Stomach smooth muscle (tissue), 2 donors: Measurements from ENCODE around the gene SYNM.

Source experiments
- H3K27ac ChIP-seq: one replicate; pipeline ENCODE4 v1.7.0; 2013; ENCODE audit warnings: mild to moderate bottlenecking, low read length, inconsistent platforms
- H3K27me3 ChIP-seq, 2 donors: one replicate each; pipeline ENCODE4 v1.7.0; 2013; ENCODE audit warnings: low read length in 2 of 2; ENCODE audit not compliant: insufficient read depth in 2 of 2, control insufficient read depth in 1 of 2
- H3K36me3 ChIP-seq, 2 donors: one replicate each; pipeline ENCODE4 v1.7.0; 2013; ENCODE audit warnings: low read length in 2 of 2; ENCODE audit not compliant: control insufficient read depth in 2 of 2, insufficient read depth in 2 of 2
- H3K4me1 ChIP-seq: one replicate; pipeline ENCODE4 v1.7.0; 2013; ENCODE audit warnings: low read length; ENCODE audit not compliant: control insufficient read depth, insufficient read depth
- H3K4me3 ChIP-seq, 2 donors: one replicate each; pipeline ENCODE4 v1.7.0; 2013; ENCODE audit warnings: low read length in 2 of 2
- H3K9ac ChIP-seq, 2 donors: one replicate each; pipeline ENCODE4 v1.7.0; 2013; ENCODE audit warnings: low read length in 2 of 2, mild to moderate bottlenecking in 1 of 2
- H3K9me3 ChIP-seq, 2 donors: one replicate each; pipeline ENCODE4 v1.7.0; 2013; ENCODE audit warnings: low read length in 2 of 2; ENCODE audit not compliant: control insufficient read depth in 2 of 2
- donor health status: healthy.
- donor health status: Pancreatic carcinoma.

The SYNM gene

DNA sequence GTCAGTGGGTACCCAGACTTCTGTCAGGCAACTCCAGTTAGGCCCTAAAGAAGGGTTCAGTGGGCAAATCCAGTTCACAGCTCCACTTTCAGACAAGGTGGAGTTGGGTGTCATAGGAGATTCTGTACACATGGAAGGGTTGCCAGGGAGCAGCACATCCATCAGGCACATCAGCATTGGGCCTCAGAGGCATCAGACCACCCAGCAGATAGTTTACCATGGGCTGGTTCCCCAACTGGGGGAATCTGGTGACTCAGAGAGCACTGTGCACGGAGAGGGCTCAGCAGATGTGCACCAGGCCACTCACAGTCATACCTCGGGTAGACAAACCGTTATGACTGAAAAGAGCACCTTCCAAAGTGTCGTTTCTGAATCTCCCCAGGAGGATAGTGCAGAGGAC is 27.2 kb downstream of the SYNM start:
- no peaks in the 10 kb centered on the region for H3K9me3 ChIP-seq
- peaks cover 67 to 80% of the 10 kb centered on the region in 2 donors for H3K36me3 ChIP-seq
- peaks cover 78% of the 10 kb centered on the region for H3K4me1 ChIP-seq
- H3K9ac ChIP-seq = peak overlapping the region; percentile 11 to 51
- peak overlapping the region; percentile 2 to 54 for H3K4me3 ChIP-seq
- peak overlapping the region; percentile 93 for H3K27ac ChIP-seq
- no peaks in the 10 kb centered on the region for H3K27me3 ChIP-seq

DNA sequence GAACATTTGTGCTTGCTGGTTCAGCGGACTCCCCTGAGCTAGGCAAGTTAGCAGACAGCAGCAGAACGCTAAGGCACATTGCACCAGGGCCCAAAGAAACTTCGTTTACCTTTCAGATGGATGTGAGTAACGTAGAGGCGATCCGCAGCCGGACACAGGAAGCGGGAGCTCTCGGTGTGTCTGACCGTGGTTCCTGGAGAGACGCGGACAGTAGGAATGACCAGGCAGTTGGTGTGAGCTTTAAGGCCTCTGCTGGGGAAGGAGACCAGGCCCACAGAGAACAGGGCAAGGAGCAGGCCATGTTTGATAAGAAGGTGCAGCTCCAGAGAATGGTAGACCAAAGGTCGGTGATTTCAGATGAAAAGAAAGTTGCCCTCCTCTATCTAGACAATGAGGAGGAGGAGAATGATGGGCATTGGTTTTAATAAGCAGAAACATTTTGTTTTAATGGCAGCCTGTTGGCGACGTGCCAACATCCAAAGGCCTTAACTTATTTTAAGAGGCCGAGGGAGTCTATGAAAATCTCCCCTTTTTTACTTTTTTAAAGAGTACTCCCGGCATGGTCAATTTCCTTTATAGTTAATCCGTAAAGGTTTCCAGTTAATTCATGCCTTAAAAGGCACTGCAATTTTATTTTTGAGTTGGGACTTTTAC is 27.9 kb downstream of the SYNM start:
- Histone ChIP-seq H3K9ac (peak overlapping the region; percentile 11 to 51), H3K27ac (peak overlapping the region; percentile 93), H3K27me3 (no peaks in the 10 kb centered on the region), H3K36me3 (peaks cover 68 to 79% of the 10 kb centered on the region in 2 donors), H3K9me3 (no peaks in the 10 kb centered on the region), H3K4me3 (peak overlapping the region; percentile 2 to 54), H3K4me1 (peaks cover 74% of the 10 kb centered on the region)

DNA sequence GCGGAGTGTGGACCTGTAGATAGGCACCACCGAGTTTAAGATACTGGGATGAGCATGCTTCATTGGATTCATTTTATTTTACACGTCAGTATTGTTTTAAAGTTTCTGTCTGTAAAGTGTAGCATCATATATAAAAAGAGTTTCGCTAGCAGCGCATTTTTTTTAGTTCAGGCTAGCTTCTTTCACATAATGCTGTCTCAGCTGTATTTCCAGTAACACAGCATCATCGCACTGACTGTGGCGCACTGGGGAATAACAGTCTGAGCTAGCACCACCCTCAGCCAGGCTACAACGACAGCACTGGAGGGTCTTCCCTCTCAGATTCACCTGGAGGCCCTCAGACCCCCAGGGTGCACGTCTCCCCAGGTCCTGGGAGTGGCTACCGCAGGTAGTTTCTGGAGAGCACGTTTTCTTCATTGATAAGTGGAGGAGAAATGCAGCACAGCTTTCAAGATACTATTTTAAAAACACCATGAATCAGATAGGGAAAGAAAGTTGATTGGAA is 29.5 kb downstream of the SYNM start:
- Histone ChIP-seq H3K4me1 (peaks cover 70% of the 10 kb centered on the region), H3K9me3 (no peaks in the 10 kb centered on the region), H3K27me3 (no peaks in the 10 kb centered on the region), H3K27ac (peak overlapping the region; percentile 93), H3K4me3 (no peak overlapping the region), H3K9ac (peak overlapping the region in 1 of 2 donors; percentile 13), H3K36me3 (peaks cover 61 to 65% of the 10 kb centered on the region in 2 donors)

DNA sequence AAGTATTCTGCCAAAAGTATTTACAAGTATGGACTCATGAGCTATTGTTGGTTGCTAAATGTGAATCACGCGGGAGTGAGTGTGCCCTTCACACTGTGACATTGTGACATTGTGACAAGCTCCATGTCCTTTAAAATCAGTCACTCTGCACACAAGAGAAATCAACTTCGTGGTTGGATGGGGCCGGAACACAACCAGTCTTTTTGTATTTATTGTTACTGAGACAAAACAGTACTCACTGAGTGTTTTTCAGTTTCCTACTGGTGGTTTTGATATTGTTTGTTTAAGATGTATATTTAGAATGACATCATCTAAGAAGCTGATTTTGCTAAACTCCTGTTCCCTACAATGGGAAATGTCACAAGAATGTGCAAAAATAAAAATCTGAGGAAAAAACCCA is 30.3 kb downstream of the SYNM start:
- Histone ChIP-seq H3K4me1 (peaks cover 63% of the 10 kb centered on the region), H3K4me3 (no peak overlapping the region), H3K27ac (peak overlapping the region; percentile 50), H3K27me3 (no peaks in the 10 kb centered on the region), H3K36me3 (peaks cover 53 to 57% of the 10 kb centered on the region in 2 donors), H3K9me3 (no peaks in the 10 kb centered on the region), H3K9ac (peak overlapping the region in 1 of 2 donors; percentile 13)

DNA sequence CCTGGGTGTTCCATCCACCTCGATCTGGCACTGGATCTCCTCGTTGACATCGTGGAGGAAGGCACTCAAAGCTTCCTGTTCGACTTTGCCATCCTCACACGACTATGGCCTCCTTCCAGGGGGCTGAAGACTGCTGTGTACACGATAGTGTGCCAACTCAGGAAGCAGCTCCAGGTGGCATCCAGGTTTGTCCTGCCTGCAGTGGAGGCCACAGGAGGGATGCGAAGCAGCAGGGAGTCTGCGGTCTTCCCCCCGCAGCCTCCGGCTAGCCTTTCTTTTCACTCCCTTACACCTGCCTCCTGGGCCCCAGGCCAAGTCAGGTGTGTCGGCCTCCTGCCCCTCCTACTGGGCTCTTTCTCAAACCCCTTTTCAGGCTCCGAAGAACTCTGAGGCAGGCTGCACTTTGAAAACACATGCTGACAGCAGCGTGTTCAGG is 32.2 kb downstream of the SYNM start:
- Histone ChIP-seq H3K4me1 (peaks cover 49% of the 10 kb centered on the region), H3K27ac (peak overlapping the region; percentile 60), H3K36me3 (peaks cover 36 to 38% of the 10 kb centered on the region in 2 donors), H3K9ac (no peak overlapping the region), H3K27me3 (no peaks in the 10 kb centered on the region), H3K4me3 (no peak overlapping the region), H3K9me3 (no peaks in the 10 kb centered on the region)

DNA sequence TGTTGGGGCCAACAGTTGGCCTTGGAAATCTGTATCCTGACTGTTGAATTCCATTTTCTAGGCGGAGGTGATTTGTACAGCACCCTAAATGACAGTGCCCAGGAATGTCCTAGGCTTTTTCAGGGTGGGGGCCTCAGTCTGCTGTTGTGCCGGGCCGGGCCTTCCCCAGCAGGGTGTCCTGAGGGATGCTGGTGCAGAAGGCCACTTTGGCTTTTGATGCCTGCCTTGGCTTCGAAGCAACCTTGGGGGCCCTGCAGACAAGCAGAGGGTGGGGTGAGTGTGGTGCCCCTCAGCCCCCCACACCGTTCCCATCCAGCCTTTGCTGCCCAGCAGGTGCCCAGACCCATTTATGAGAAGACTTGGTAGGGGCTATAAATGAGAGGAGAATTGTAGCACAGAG is 33.0 kb downstream of the SYNM start:
- no peaks in the 10 kb centered on the region for H3K9me3 ChIP-seq
- H3K27me3 ChIP-seq = no peaks in the 10 kb centered on the region
- H3K4me3 ChIP-seq = no peak overlapping the region
- H3K36me3 ChIP-seq = peaks cover 28 to 31% of the 10 kb centered on the region in 2 donors
- H3K4me1 ChIP-seq = peaks cover 49% of the 10 kb centered on the region
- H3K27ac ChIP-seq = peak overlapping the region; percentile 76
- no peak overlapping the region for H3K9ac ChIP-seq

DNA sequence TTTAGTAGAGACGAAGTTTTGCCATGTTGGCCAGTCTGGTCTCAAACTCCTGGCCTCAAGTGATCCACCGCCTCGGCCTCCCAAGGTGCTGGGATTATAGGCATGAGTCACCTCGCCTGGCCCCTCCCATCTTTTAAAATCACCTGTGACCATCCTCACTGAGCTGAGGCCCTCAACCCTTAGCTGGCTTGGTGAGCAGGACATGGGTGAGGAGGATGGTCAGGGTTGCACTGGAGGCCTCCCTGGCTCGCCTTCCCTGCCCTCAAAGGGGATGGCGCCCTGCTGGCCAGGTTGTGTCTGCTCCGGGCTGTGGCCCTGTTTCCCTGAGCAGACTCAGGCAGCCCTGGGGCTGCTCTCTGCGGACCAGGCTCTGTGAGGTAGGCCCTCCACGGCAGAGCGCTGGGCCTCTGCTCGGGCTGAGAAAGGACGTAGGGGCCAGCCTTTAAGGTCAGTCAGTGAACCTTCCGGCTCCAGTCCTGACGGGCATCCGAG is 33.7 kb downstream of the SYNM start:
- Histone ChIP-seq H3K9me3 (no peaks in the 10 kb centered on the region), H3K4me1 (peaks cover 47% of the 10 kb centered on the region), H3K27ac (peak overlapping the region; percentile 76), H3K36me3 (peaks cover 28 to 31% of the 10 kb centered on the region in 2 donors), H3K4me3 (no peak overlapping the region), H3K9ac (no peak overlapping the region), H3K27me3 (no peaks in the 10 kb centered on the region)

DNA sequence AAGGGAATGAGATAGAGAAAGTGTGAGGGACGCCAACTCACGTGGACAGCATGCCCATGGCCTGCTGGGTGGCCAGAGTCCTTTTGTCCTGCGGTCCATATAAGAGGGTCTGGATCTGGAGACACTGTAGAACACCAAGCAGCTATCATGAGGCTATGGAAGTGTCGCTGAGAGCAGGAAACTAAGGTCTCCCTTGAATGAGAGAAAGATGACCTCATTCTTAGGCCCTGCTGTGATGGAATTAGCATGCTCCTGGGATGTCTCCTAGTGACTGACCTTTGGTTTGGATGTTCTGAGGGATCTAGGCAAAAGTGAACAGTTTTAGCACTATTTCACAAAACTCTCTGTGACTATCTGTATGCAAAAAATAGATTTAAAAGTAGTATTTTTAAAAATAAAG is 34.4 kb downstream of the SYNM start:
- Histone ChIP-seq H3K27me3 (no peaks in the 10 kb centered on the region), H3K36me3 (peaks cover 23 to 28% of the 10 kb centered on the region in 2 donors), H3K9ac (no peak overlapping the region), H3K9me3 (no peaks in the 10 kb centered on the region), H3K4me1 (peaks cover 46% of the 10 kb centered on the region), H3K4me3 (no peak overlapping the region), H3K27ac (peak overlapping the region; percentile 76)

DNA sequence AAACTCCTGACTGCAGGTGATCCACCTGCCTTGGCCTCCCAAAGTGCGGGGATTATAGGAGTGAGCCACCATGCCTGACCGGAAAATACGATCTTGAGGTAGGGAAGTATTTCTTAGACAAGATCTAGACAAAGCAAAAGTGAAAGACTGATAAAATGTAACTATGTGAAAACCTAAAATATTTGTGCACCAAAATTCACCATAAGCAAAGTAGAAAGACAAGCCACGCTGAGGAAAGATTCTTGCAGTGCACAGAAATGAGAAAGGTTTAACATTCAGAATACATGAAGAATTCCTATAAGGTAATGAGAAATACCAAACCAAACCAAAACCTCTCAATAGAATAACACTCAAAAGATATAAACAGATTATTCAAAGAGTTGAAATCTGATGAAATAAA is 35.7 kb downstream of the SYNM start:
- Histone ChIP-seq H3K9ac (no peak overlapping the region), H3K4me3 (no peak overlapping the region), H3K27me3 (no peaks in the 10 kb centered on the region), H3K36me3 (peaks cover 16 to 17% of the 10 kb centered on the region in 2 donors), H3K27ac (no peak overlapping the region), H3K4me1 (peaks cover 51% of the 10 kb centered on the region), H3K9me3 (no peaks in the 10 kb centered on the region)

DNA sequence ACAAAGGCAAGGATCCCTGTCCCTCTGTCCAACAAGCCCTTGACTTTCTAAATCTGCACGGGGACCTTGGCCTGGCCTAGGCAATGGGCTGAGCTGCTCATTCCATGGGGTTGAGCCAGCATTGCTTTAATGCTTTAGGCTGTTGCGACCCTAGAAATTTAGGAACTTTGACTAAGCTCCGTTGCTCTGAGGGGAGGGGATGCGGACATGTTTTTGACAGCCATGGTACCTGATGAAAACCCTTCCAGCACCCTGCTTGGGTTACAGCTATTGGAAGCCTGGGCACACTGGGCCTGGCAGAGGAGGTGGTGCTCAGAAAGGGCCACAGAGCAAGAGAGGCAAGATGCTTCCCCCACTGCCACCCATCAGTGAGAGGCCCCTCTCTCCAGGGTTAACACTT is 37.1 kb downstream of the SYNM start:
- H3K27ac ChIP-seq = peak overlapping the region; percentile 91
- peak overlapping the region in 1 of 2 donors; percentile 22 for H3K4me3 ChIP-seq
- peaks cover 57% of the 10 kb centered on the region for H3K4me1 ChIP-seq
- H3K27me3 ChIP-seq = no peaks in the 10 kb centered on the region
- peak overlapping the region in 1 of 2 donors; percentile 36 for H3K9ac ChIP-seq
- no peaks in the 10 kb centered on the region for H3K9me3 ChIP-seq
- peaks cover 7 to 8% of the 10 kb centered on the region in 2 donors for H3K36me3 ChIP-seq

DNA sequence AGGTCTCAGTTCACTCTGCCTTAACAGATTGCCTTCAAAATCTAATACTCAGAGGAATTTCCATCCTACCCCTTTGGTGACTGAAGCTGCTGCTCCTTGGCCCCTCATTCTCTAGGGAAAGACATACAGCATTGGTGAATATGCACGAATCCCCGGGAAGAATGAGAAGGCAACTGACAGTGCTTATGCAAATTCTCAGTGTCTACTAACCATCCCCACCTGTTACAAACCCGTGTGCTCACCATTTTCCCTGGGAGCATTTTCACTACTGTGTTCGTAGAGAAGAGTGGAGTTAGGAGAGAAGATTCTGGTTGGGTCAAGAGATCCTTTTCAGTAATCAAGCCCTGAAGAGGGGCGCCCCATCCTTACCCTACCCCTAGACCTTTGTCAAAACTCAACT is 37.7 kb downstream of the SYNM start:
- Histone ChIP-seq H3K27me3 (no peaks in the 10 kb centered on the region), H3K9ac (peak overlapping the region in 1 of 2 donors; percentile 29), H3K9me3 (no peaks in the 10 kb centered on the region), H3K4me1 (peaks cover 53% of the 10 kb centered on the region), H3K27ac (peak overlapping the region; percentile 91), H3K4me3 (peak overlapping the region in 1 of 2 donors; percentile 22), H3K36me3 (peaks cover under 1 to 2% of the 10 kb centered on the region in 2 donors)
